Astrocyte of the hippocampus (primary cell): Measurements from ENCODE around the gene ANKRD11.
"Not testable (repeated sequence)": the region's sequence is repeated elsewhere in the genome, so short reads cannot be mapped to it uniquely, and the experiment has no call there.

ENCODE experiments used
- DNase-seq: peaks from one replicate; pipeline ENCODE4 v3.0.0; 2011; ENCODE audit warnings: low read depth, low spot score

Gene ANKRD11

DNA sequence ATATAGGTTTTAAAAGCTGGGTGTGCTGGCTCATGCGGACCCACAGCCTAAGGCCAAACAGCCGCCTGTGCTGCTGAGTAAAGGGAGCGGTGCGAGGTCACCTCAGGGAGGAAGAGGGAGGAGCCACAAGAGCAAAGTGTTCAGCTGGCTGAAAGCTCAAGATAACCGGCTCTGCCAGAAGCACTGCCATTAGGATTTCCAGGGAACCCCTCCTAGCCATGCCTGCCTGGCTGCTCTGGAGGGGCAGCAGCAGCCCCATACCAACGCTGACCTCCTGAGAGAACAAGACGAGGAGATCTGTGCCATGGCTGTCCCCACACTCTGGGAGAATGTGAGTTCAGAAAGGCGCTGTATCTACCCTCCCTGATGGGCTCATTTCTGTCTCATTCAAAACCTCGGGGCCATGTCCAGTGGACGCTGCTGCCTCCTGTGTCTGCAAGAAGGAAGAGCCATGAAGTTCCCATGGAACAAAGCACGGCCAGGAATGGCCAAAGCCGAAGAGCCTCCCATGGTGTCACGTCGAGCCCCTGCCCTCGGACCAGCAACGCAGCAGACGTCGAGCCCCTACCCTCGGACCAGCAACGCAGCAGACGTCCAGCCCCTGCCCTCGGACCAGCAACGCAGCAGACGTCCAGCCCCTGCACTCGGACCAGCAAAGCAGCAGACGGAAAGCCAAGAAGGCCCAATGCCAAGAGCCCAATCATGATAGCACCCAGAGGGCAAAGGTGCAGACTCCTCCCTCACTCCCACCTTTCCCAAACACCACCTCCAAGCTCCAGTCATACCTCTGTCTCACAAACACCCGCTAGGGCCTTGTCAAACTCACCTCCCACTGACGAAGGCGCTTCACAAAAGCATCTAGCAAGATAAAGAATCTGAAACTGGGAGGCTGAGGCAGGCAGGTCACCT is 107.0 kb downstream of the ANKRD11 start:
- peak; percentile 33 for DNase-seq

DNA sequence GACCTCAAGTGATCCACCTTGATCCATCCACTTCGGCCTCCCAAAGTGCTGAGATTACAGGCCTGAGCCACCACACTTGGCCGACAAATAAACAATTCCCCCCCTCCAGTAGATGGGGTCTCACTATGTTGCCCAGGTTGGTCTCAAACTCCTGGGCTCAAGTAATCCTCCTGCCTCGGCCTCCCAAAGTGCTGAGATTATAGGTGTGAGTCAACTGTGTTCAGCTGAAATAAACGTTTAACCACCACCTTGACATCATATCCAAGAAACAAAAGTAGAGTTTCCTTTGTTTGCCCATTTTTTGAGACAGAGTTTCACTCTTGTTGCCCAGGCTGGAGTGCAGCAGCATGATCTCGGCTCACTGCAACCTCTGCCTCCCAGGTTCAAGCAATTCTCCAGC is 107.8 kb downstream of the ANKRD11 start:
- DNase-seq: not testable (repeated sequence)

- no peak for DNase-seq
Observed at GRCh38 chr16:89381788-89382187, 108.6 kb downstream of the ANKRD11 start.

DNA sequence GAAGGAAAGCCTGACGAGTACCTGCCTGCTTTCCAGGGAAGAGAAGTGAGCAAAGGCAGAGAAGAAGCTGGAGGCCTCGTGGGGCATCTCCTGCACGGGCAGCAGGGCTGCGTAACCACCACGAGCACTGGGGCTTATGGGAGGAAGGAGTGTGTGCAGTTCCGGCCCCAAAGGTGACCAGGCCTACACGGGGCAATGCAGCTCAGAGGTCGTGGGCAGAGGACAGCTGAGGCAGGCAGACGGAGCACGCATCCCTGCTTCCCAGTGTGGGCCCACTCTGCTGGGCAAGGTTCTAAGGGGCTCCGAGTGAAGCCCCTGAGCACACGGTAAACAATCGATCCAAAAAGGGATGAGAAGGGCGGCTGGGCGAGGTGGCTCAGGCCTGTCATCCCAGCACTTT is 109.7 kb downstream of the ANKRD11 start:
- no peak for DNase-seq

GRCh38 chr16:89378947-89379771 is 111.2 kb downstream of the ANKRD11 start:
- no peak for DNase-seq

GRCh38 chr16:89377453-89377848 is 112.9 kb downstream of the ANKRD11 start:
- no peak for DNase-seq

GRCh38 chr16:89376812-89377452 is 113.4 kb downstream of the ANKRD11 start:
- no peak for DNase-seq

DNA sequence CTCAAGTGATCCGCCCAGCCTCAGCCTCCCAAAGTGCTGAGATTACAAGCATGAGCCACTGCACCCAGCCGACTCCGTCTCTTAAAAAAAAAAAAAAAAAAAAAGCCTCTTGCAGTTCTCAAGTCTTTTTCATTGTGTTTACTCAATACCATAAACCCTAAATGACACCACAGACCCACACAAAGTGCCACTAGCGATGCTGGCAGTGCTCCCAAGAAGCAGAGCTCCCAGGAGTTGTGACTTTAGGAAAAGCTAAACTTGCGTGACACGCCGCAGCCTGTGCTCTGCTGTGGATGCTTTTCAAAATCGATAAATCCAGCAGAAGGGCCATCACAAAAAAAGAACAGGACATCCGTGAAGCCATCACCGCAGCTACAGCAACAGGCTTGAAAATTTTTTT is 114.7 kb downstream of the ANKRD11 start:
- no peak for DNase-seq

DNA sequence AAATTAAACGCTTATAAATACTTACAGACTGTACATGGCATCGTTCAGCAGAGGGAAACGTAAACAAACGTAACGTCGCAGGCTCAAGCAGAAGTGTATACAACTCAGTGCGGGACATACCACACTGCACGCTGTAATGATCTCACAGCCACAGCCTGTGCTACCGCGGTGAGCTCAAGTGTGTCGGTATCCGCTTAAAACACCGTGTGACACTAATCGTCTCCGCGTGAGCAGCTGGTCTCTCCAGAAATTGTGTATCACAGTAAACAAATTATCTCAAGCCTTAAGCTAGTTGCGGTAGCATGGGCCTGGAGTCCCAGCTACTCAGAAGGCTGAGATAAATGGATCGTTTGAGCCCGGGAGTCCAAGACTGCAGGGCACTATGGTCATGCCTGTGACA is 115.3 kb downstream of the ANKRD11 start:
- DNase-seq: no peak

DNA sequence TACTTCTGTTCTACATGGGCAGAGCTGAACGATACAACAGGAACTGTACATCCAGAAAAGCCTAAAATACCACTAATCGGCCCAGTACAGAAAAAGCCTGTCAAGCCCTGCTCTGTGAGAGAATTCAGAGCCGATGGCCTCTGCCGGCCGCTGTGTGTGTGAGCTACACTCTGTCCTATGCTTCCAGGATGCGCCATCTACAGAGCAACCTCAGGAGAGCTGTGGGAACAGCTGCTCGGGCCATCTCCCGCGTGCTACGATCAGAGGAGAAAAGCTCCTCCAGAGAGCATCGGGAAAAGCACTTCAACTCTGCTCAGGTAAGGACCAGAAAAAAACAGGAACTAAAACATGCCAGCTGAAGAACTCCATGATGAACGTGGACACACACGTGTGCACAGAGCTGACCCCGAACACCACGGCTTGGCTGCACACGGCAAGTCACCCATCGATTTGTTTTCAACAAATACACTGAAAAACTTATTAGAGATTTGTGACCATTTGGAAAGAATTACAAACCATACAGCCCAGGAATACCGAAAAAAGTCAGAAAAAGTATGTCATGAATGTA is 115.9 kb downstream of the ANKRD11 start:
- DNase-seq: peak; percentile 31

DNA sequence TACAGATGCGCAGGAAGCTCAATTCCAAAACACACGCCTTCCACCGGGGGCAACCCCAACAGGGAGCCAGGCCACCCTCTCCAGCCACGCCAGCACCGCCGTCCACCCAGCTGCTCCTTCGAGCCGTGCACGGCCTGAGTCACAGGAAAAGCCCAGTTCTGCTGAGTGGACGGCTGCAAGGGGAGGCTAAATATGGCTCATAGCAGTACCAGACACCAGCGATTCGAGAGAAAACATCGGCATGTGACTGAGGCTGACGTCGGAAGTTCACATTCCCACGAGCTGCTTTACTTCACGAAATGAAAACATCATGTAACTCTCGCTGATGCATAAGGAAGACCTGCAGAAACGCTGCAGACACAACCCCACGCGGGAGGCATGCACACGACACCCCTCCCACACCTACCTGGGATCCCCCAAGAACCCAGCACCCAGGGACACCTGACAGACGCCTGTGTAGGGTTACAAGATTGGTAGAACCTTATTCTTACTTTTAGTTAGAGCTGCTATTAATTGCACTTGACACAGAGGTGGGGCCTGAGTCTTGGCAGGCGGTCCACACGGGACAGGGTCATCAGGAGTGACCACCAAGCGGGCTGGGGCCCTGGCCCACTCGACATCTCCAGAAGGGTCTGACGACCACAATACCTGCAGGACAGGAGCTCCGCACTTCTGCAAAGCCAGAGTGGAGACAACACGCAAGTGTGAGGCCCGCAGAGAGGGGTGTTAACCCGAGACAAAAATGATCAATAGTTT is 116.8 kb downstream of the ANKRD11 start:
- DNase-seq: peak; percentile 59

- DNase-seq: no peak
Observed at GRCh38 chr16:89371968-89372634, 118.3 kb downstream of the ANKRD11 start.

GRCh38 chr16:89371386-89371785 is 119.0 kb downstream of the ANKRD11 start:
- no peak for DNase-seq

GRCh38 chr16:89370601-89371000 is 119.8 kb downstream of the ANKRD11 start:
- no peak for DNase-seq

DNA sequence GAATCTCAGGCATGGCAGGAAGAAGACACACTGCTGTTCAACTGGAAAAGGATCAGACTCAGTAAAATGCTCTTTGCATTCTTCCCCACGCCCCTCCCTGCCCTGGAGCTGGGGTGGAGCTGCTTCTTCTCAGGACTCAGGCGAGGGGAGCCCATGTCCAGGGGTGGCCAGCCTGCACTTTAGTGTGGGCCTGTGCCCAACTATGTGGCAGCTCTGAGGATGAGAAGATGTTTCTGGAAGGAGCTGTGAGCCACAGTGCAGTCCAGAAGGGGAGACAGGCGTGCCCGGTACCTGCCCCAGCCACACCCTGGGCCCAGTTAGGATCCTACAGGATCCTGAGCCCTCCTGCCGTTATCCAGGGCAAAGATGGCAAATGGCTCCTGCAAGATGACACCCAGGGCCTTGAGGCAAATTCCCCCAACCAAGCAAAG is 120.3 kb downstream of the ANKRD11 start:
- DNase-seq: peak; percentile 35

DNA sequence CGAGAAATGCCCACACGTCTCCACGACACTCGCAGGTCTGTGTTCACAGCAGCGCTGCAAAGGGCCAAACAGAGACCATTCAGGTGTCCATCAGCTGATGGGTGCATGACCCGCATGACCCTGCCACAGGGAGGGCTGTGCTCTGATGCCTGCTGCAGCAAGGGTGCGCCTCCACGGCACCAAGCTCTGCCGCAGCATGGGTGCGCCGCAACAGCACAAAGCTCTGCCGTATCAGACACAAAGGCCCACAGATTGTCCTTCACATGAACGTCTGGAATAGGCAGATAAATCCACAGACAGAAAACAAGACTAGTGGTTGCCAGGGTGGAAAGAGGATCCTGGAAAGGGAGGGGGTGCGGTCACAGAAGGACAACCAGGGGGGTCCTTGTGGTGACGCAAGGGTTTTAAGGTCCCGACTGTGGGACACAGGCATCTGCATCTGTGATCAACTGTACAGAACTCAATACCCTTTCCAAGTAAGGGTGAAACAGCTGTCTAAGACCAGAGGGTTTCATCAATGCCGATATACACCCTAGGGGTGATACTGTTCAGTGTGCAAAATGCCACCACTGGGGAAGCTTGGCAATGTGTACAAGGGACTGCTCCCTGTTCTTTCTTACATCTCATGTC is 121.0 kb downstream of the ANKRD11 start:
- DNase-seq: no peak

- peak; percentile 32 for DNase-seq
Observed at GRCh38 chr16:89368604-89369249, 121.6 kb downstream of the ANKRD11 start.

DNA sequence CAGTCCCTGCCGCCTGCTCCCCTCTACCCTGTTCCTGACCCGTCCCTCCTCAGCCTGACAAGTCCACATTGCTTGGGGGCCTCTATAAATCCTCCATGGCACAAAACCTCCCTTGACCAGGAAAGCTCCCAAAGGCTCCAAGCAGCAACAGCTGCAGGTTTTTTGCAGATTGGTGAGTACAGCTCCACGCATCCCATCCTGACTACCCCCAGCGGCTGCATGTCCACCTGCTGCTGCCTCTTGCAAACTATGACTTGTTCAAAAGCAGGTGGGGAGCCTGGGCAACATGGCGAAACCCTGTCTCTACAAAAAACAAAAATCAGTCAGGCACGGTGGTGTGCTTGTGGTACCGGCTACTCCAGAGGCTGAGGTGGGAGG is 122.8 kb downstream of the ANKRD11 start:
- DNase-seq: no peak
